IPS DF 4.7 (cell line): ENCODE results near the gene LARP4B.

Source experiments
- DNase-seq: peaks from one replicate; pipeline ENCODE4 v3.0.0-alpha.2; 2013; ENCODE audit warnings: low spot score; ENCODE audit errors: extremely low read depth

Gene LARP4B

GRCh38 chr10:931326-932318 lies at the start of gene LARP4B:
Gene LARP4B (minus strand): TSS chr10:931705. CDS start chr10:885721, 45,984 bp downstream.
- peak; percentile 78 for DNase-seq

GRCh38 chr10:980468-981093 lies 49.1 kb upstream of the LARP4B start:
- no peak for DNase-seq

- no peak for DNase-seq
These were observed 47.4 kb upstream of the LARP4B start for GRCh38 chr10:978826-979421.

- no peak for DNase-seq
These were observed 44.8 kb upstream of the LARP4B start for GRCh38 chr10:976316-976715.

- no peak for DNase-seq
These were observed 43.2 kb upstream of the LARP4B start for GRCh38 chr10:974785-975074.

- no peak for DNase-seq
These were observed 42.7 kb upstream of the LARP4B start for GRCh38 chr10:974038-974784.

- no peak for DNase-seq
These were observed 41.3 kb upstream of the LARP4B start for GRCh38 chr10:972763-973162.

- DNase-seq = no peak
These were observed 40.1 kb upstream of the LARP4B start for GRCh38 chr10:971613-972012.

GRCh38 chr10:971150-971542 lies 39.6 kb upstream of the LARP4B start:
- DNase-seq = no peak

- no peak for DNase-seq
These were observed 39.0 kb upstream of the LARP4B start for GRCh38 chr10:970311-971149.

- no peak for DNase-seq
These were observed 38.1 kb upstream of the LARP4B start for GRCh38 chr10:969473-970150.

GRCh38 chr10:968546-969199 lies 37.2 kb upstream of the LARP4B start:
- no peak for DNase-seq

- no peak for DNase-seq
These were observed 35.1 kb upstream of the LARP4B start for GRCh38 chr10:966466-967235.

- DNase-seq = no peak
These were observed 33.5 kb upstream of the LARP4B start for GRCh38 chr10:964988-965417.

GRCh38 chr10:964321-964987 lies 32.9 kb upstream of the LARP4B start:
- no peak for DNase-seq

GRCh38 chr10:963655-964054 lies 32.1 kb upstream of the LARP4B start:
- no peak for DNase-seq

- no peak for DNase-seq
These were observed 31.7 kb upstream of the LARP4B start for GRCh38 chr10:963186-963585.

- no peak for DNase-seq
These were observed 30.8 kb upstream of the LARP4B start for GRCh38 chr10:962342-962741.
